GM19467 (cell line): ENCODE measurements around the gene DZANK1.
"Not testable (repeated sequence)": the region's sequence is repeated elsewhere in the genome, so short reads cannot be mapped to it uniquely, and the experiment has no call there.

Experiments
- ATAC-seq: cut with Tn5 transposase; IDR thresholded peaks from one replicate; pipeline ENCODE4 v1.9.1; 2021; ENCODE audit warnings: mild to moderate bottlenecking, moderate library complexity; ENCODE audit not compliant: unreplicated experiment

The DZANK1 gene

GRCh38 chr20:18443886-18444285 lies 22.9 kb downstream of the DZANK1 start:
- ATAC-seq = no peak

DNA sequence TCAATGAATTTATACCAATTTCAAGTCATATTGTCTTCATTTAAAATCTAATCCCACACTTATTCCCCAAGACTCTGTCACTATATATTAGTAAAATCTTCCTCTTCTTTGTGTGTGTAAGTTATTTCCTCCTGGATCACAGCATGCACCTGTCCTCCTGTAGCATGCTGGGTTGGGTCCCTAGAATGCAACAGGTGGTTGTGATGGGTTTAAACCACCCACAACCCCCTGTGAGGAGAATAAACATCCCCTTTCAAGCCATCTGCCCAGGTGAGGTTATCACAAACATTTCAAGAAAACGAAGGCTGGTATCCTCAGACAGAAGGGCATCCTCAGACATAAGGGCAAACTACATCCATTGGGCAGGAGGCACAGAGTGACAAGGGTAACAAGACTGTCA lies 26.4 kb downstream of the DZANK1 start:
- no peak for ATAC-seq

GRCh38 chr20:18436847-18437246 lies 30.0 kb downstream of the DZANK1 start:
- ATAC-seq = no peak

- no peak for ATAC-seq
Observed at GRCh38 chr20:18431206-18431605, 35.6 kb downstream of the DZANK1 start.

- no peak for ATAC-seq
Observed at GRCh38 chr20:18430172-18430826, 36.5 kb downstream of the DZANK1 start.

- no peak for ATAC-seq
Observed at GRCh38 chr20:18428490-18429173, 38.2 kb downstream of the DZANK1 start.

DNA sequence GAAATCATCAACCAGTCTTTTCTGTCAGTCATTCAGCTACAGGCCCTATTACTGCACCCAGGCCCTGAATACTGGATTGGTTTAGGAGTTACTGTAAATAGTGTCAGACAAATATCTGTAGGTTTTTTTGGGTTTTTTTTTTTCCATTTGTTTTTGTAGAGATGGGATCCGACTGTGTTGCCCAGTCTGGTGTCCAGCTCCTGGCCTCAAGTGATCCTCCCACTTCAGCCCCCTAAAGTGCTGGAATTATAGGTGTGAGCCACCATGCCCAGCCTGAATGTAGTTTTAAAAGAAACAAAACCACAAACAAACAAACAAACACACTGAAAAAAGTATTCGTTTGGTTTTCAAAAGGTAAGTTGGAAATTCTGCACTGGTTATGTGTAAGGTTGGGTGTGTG lies 39.6 kb downstream of the DZANK1 start:
- ATAC-seq = no peak

DNA sequence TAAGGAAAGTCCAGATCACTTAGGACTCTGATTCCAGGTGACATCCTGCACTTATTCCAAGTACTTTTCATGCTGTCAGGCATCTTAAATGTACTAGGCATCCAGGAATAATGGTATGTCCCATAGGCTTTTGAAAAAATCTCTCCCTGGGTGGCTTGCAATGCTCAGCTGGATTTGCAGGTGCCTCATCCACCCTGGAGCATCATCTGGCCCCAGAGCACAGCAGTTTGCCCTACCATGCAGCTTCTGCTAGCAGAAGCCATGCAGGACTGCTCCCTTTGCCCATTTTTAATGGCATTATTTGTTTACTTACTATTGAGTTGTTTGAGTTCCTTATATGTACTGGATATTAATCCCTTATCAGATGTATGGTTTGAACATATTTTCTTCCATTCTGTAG lies 45.2 kb downstream of the DZANK1 start:
- ATAC-seq = no peak

GRCh38 chr20:18416486-18416885 lies 50.3 kb downstream of the DZANK1 start:
- no peak for ATAC-seq

- ATAC-seq = no peak
Observed at GRCh38 chr20:18414140-18414539, 52.7 kb downstream of the DZANK1 start.

GRCh38 chr20:18412221-18412901 lies 54.5 kb downstream of the DZANK1 start:
- no peak for ATAC-seq

DNA sequence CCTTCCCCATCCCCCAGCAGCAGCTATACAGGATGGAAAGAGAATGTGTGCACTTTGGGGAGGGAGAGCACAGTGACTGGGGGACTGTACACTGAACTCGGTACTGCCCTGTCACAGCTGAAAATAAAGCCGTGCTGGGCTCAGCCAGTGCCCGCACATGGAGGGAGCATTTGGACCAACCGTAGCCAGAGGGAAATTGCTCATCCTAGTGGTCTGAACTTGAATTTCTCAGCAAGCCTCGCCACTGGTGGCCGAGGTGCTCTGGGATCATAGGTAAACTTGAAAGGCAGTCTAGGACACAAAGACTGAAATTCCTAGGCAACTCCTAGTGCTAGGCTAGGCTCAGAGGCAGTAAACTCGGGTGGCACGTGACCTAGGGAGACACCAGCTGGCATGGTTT lies 61.0 kb downstream of the DZANK1 start:
- no peak for ATAC-seq

GRCh38 chr20:18404172-18404571 lies 62.7 kb downstream of the DZANK1 start:
- no peak for ATAC-seq

GRCh38 chr20:18403269-18403668 lies 63.6 kb downstream of the DZANK1 start:
- ATAC-seq = no peak

GRCh38 chr20:18401305-18401704 lies 65.5 kb downstream of the DZANK1 start:
- ATAC-seq = no peak

DNA sequence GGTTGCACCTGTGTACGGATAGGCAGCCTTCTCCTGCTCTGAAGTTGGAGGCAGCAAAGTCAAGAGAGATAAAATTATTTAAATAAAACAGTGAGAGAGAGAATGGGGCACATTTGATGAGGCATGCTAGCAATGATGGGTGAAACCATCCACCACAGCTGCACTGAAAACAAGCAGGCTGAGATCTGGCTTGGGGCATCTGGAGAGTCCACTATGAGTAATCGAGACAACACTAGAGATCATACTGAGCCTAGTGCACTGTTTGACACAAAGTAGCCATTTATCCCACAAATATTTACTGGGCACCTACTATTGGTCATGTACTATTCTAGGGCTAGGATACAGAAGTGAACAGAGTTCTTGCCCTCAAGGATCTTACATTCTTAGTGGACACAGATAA lies 66.4 kb downstream of the DZANK1 start:
- ATAC-seq = no peak

DNA sequence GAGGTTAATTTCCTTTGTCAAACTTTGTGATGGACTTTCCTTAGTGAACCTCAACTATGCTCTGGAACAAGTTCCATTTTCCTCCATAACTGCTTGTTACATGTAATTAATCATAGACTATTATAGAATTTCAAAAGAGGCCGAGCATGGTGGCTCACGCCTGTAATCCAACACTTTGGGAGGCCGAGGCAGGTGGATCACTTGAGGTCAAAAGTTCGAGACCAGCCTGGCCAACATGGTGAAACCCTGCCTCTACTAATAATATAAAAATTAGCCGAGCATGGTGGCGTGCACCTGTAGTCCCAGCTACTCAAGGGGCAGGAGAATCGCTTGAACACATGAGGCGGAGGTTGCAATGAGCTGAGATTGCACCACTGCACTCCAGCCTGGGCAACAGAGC lies 68.1 kb downstream of the DZANK1 start:
- not testable (repeated sequence) for ATAC-seq

DNA sequence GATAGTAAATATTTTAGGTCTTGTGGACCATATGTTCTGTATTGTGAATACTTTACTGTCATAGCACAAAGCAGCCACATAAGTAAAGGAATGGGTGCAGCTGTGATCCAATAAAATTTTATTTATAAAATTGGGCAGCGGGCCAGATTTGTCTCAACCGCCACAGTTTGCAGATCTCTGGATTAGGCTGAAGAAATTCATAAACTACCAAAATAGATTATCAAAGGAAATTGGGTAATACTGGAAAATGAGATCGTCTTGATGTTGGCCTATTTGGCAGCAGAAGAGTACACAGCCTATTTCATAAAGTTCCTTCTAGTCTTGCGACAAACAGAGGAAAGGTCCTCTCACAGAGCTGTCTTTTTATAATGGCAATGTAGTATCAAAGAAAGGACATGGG lies 69.8 kb downstream of the DZANK1 start:
- no peak for ATAC-seq

DNA sequence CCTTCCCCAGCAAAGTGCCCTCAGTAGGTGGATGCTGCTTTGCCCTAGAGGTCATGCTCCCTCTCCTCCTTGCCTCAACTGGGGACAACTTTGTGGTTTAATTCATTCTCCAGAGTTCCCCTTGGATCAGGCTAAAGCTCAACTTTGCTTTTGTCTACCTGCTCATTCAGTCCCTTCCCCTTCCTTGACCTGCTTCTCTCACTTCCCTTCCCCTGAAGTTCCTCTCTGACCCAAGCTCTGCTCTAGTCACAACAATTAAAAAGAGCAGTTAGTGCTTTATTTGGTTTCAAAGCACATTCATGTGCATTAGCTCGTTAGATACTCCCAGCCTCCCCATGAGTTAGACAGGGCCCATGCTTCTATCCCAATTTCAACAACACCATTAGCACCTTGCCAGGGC lies 71.3 kb downstream of the DZANK1 start:
- no peak for ATAC-seq

DNA sequence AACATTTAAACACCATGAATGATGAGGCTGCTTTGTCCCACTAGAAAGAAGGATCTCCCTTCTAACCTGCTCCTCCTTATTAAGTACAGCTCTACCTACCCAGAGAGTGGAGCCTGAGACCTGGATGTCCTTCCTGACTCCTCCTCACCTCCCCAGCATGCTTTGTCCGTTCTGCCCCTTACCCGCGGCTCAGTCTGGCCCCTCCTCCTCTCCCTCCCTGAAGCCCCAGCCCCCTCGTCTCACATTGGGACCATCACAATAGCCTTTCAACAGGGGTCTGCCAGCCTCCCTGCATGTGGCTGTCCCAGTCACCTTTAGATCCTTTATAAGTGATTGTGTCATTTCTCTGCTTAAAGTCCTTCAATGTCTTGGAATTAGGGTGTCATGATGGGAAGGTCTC lies 72.5 kb downstream of the DZANK1 start:
- ATAC-seq = no peak

GRCh38 chr20:18391686-18392085 lies 75.1 kb downstream of the DZANK1 start:
- no peak for ATAC-seq

DNA sequence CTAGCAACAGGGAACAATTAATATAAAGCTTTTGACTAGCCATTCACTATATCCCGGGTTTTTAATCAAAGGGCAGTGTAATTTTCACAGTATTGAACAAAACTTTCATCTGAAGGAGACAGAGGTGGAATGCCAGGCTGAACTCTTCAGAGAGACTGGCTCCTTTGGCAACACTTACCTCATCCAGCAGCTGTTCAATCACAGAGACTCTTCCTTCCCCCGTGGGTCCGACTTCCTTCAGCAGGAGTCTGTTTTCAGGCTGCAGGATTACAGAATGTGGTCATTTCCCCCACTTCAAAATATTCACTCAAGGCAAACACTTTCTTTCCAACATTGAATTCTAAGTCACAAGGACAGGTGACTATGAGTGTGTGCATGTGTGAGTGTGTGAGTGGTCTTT lies 76.6 kb downstream of the DZANK1 start:
- no peak for ATAC-seq
